ENCODE results near the gene MAD2L2. TPM values are rescaled to one million over a fixed set of nuclear protein-coding genes. Genes with fewer than 3 reads are reported as not detected.

Gene MAD2L2
- total RNA-seq, 1 donor from 2014 or later: 113 TPM

GRCh38 chr1:11628767-11629166, 52.2 kb downstream of the MAD2L2 start:
- H3K36me3 Mint-ChIP-seq (ENCODE audit: insufficient read depth): no peaks in the 10 kb centered on the region
- no peak overlapping the region for H3K4me3 Mint-ChIP-seq (ENCODE audit: low read depth)
- TF ChIP-seq CTCF (IDR thresholded peaks at IDR 0.05; ENCODE audit: unreplicated experiment): no peak
- DNase-seq (ENCODE audit: low spot score, unreplicated experiment): no peak
- peaks cover 6% of the 10 kb centered on the region for H3K27me3 Mint-ChIP-seq
- H3K9me3 Mint-ChIP-seq (ENCODE audit: low read depth): no peaks in the 10 kb centered on the region
- H3K4me1 Mint-ChIP-seq (ENCODE audit: low read depth): no peaks in the 10 kb centered on the region
- no peak overlapping the region for H3K27ac Mint-ChIP-seq

- H3K27me3 Mint-ChIP-seq: peaks cover 4% of the 10 kb centered on the region
- no peaks in the 10 kb centered on the region for H3K4me1 Mint-ChIP-seq (ENCODE audit: low read depth)
- TF ChIP-seq CTCF (IDR thresholded peaks at IDR 0.05; ENCODE audit: unreplicated experiment): no peak
- H3K4me3 Mint-ChIP-seq (ENCODE audit: low read depth): no peak overlapping the region
- DNase-seq (ENCODE audit: low spot score, unreplicated experiment): no peak
- no peaks in the 10 kb centered on the region for H3K36me3 Mint-ChIP-seq (ENCODE audit: insufficient read depth)
- no peaks in the 10 kb centered on the region for H3K9me3 Mint-ChIP-seq (ENCODE audit: low read depth)
- no peak overlapping the region for H3K27ac Mint-ChIP-seq
These were observed 54.4 kb downstream of the MAD2L2 start for GRCh38 chr1:11626551-11626950.

Other genes starting within 250 kb of the MAD2L2 start
- gene DISP3, start 202.0 kb downstream of the MAD2L2 start, total RNA-seq: 5.4 and 6.2 TPM in 2 replicates
- gene FBXO2, start 26.7 kb downstream of the MAD2L2 start, total RNA-seq: 5.6 and 6.3 TPM in 2 replicates
- 19.1 and 21.5 TPM in 2 replicates for gene FBXO44, start 26.3 kb downstream of the MAD2L2 start, total RNA-seq
- gene FBXO6, start 16.9 kb downstream of the MAD2L2 start, total RNA-seq: 2.4 and 3.8 TPM in 2 replicates
- 2.8 and 3.2 TPM in 2 replicates for gene DRAXIN, start 10.6 kb upstream of the MAD2L2 start, total RNA-seq
- gene AGTRAP, start 55.0 kb upstream of the MAD2L2 start, total RNA-seq: 34.2 and 35.4 TPM in 2 replicates
- 0.67 TPM in 1 of 2 replicates, not detected in the other for gene C1orf167, start 81.0 kb upstream of the MAD2L2 start, total RNA-seq
- 28.6 and 29.2 TPM in 2 replicates for gene MTHFR, start 124.8 kb upstream of the MAD2L2 start, total RNA-seq
- gene CLCN6, start 125.0 kb upstream of the MAD2L2 start, total RNA-seq: 44.1 and 44.3 TPM in 2 replicates
- gene NPPA, start 166.6 kb upstream of the MAD2L2 start, total RNA-seq: not detected in 2 replicates
- gene NPPB, start 177.8 kb upstream of the MAD2L2 start, total RNA-seq: 5.3 and 9.1 TPM in 2 replicates
- 36.6 and 37.5 TPM in 2 replicates for gene KIAA2013, start 245.3 kb upstream of the MAD2L2 start, total RNA-seq

All from progenitor cell of endocrine pancreas (in vitro differentiated cells).